Retinal pigment epithelial cell (primary cell): ENCODE measurements around the gene SMCP.

Experiments used
- DNase-seq: peaks from one replicate; pipeline ENCODE4 v3.0.0-alpha.2; 2010; ENCODE audit warnings: low read depth
- H3K4me3 ChIP-seq: 2 replicates; pipeline ENCODE4 v1.5.1; 2011; ENCODE audit warnings: mild to moderate bottlenecking, low read length, control low read depth, moderate library complexity
- TF ChIP-seq, protein P1 (sequence below): conservative IDR thresholded peaks from 2 replicates; pipeline ENCODE4 v1.5.1; 2011; ENCODE audit warnings: low read depth, low read length, control low read depth, inconsistent platforms

Gene SMCP

DNA sequence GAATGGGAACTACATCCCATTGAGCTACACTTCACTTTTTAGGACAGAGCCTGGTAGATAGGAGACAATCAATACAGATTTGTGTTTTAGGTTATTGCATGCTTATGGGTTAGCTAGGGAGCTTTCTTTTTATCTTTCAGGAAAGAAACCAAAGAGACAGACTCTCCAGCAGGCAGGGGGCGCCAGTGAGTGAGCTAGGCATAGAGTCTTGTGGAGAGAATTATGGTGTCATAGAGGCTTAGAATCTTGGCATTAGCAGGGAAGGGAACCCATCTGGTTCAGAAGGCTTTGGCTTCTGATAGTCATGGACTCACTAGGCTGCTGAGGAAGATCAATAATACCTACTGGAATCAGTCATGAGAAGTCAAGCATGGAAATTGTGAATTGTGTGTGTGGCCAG, at the start of gene SMCP:
Gene SMCP (plus strand): TSS at position 281 of the 400 bp plus-strand sequence. CDS start 6,101 bp downstream, outside the sequence.
- TF ChIP-seq, protein P1, sequence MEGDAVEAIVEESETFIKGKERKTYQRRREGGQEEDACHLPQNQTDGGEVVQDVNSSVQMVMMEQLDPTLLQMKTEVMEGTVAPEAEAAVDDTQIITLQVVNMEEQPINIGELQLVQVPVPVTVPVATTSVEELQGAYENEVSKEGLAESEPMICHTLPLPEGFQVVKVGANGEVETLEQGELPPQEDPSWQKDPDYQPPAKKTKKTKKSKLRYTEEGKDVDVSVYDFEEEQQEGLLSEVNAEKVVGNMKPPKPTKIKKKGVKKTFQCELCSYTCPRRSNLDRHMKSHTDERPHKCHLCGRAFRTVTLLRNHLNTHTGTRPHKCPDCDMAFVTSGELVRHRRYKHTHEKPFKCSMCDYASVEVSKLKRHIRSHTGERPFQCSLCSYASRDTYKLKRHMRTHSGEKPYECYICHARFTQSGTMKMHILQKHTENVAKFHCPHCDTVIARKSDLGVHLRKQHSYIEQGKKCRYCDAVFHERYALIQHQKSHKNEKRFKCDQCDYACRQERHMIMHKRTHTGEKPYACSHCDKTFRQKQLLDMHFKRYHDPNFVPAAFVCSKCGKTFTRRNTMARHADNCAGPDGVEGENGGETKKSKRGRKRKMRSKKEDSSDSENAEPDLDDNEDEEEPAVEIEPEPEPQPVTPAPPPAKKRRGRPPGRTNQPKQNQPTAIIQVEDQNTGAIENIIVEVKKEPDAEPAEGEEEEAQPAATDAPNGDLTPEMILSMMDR, result peak; percentile 45
- no peak within 1 kb of the TSS for H3K4me3 ChIP-seq
- no peak for DNase-seq

DNA sequence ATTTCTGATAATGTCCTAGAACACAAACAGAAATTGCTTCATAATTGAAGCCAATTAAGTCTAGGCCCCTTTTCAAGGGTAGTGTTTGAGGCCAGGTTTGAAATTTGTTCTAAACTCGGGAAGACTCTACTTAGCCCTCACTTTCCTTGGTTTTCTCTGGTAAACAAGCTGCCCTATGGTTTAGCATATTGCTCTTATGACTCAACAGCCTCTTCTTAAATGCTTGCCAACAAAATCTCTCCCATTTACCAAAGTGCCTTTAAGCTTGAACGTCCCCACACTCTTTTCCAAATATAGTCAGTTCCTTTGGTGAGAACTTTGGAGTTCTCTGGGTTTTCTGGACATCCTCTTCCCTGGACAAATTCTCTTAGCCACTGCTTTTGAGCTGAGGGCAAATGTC, 41.3 kb upstream of the SMCP start:
- H3K4me3 ChIP-seq, result no peak overlapping the region
- no peak for DNase-seq
- TF ChIP-seq, protein P1, result no peak

DNA sequence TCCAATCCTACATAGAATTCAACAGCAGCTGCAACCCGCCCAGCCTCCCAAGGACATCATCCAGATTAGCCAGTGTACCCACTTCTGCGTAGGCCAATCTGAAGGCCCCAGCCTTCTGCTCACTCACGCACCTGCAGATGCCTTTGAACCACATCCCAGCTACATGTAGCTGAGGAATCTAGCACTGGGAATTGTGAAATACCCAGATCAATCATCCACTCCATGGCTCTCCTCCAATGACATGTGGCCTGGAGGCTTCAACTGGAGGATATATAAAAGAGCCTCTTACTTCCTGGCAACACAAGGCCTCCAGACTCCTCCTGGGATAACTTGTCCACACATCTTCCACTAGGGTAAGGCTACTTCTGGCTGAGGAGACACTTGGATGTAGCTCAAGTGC, 35.6 kb upstream of the SMCP start, which contains the start of gene LCE6A:
Gene LCE6A (plus strand): TSS at position 301 of the 400 bp plus-strand sequence. CDS start 665 bp downstream, outside the sequence.
- TF ChIP-seq, protein P1, result no peak
- H3K4me3 ChIP-seq, result no peak within 1 kb of the TSS
- DNase-seq, result no peak

DNA sequence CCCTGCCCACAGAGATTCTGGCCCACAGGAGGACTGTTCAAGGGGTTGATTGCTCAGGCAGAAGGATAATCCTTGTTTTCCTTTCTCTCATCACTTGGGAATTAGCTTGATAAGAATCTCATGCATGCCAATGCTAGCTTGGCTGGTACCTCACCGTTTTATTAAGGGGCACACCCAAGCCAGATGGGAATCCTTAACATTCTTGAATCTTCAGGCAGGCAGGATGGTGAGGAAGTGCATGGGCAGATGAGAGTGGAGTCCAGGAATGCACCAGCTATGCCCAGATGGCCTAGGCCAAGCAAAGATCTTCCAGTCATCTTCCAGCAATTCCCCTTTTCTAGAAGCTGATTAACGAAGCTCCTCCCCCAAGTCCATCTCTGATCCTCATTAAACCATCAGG, 22.5 kb upstream of the SMCP start:
- DNase-seq, result no peak
- TF ChIP-seq, protein P1, result no peak
- H3K4me3 ChIP-seq, result no peak overlapping the region

DNA sequence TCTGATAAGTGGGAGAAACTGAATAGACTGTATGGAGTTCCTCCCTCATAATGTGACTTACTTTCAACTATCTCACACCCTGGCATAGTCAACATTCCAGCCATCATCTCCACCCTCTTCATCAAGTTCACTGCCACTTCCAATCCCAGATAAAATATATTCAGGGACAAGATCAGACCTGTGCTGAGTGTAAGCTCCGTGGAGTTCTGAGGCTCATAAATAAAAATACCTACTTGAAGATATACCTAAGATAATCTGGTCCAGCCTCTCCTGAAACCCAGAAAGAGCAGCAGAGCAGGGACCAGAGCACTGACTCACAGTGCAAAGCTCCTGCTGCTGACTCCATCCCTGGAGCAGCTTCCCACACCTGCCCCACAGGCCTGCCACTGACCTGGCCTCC, 20.1 kb upstream of the SMCP start:
- no peak overlapping the region for H3K4me3 ChIP-seq
- TF ChIP-seq, protein P1, result no peak
- DNase-seq, result no peak

GRCh38 chr1:152859696-152860095, 18.4 kb upstream of the SMCP start, which contains the start of gene LCE7A:
Gene LCE7A (plus strand): TSS chr1:152859996. CDS start chr1:152860698, 702 bp downstream.
- no peak within 1 kb of the TSS for H3K4me3 ChIP-seq
- TF ChIP-seq, protein P1, result no peak
- DNase-seq, result no peak

DNA sequence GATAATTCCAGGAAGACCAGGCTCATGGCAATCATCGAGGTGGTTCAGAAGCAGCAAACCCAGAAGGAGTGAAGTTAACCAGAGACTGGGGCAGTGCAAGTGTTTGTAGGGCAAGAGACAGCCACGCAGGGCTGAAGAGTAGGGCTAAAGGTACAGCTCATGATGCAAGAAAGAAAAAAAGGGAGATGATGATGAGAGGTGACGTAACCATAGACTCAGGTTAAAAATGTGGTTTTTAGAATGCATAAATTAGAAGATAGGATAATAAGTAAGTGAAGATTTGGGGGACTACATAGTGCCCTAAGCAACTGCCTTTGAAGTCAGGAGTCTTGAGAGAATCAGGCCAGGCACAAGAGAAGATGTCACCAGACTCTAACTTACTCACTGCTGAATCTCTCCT, 18.0 kb upstream of the SMCP start:
- no peak overlapping the region for H3K4me3 ChIP-seq
- DNase-seq, result no peak
- TF ChIP-seq, protein P1, result no peak
